ENCODE measurements around the gene ERBIN. TPM values are rescaled to one million over a fixed set of nuclear protein-coding genes. Genes with fewer than 3 reads are reported as not detected.
"Not testable (repeated sequence)": the region's sequence is repeated elsewhere in the genome, so short reads cannot be mapped to it uniquely, and the experiment has no call there.

ERBIN gene
- total RNA-seq (114 TPM), polyA plus RNA-seq (10 to 100 TPM; 21.5 to 58.2 (median 38.8) TPM)

GRCh38 chr5:65926276-65926783, at the start of gene ERBIN:
TSS of gene ERBIN (plus strand) at chr5:65926575. CDS start at chr5:65992719, 66,144 bp downstream.
- peaks cover 12% of the 10 kb centered on the region for H3K36me3 Mint-ChIP-seq
- H3K27ac Mint-ChIP-seq: peak within 1 kb of the TSS; percentile 90 to 95 (median 92)
- peak; percentile 4 to 5 for ATAC-seq (ENCODE audit: low read depth in 2 of 2)
- H3K4me1 Mint-ChIP-seq: peaks cover 22 to 46% (median 29%) of the 10 kb centered on the region in 4 donors
- H3K27me3 Mint-ChIP-seq: no peaks in the 10 kb centered on the region
- H3K4me3 Mint-ChIP-seq: peak within 1 kb of the TSS; percentile 93 to 99 (median 96)
- peak; percentile 69 to 82 (median 73) for DNase-seq
- Histone ChIP-seq H3K27me3 (ENCODE audit: control insufficient read depth, insufficient read depth, low read length) (no peaks in the 10 kb centered on the region), H3K4me3 (ENCODE audit: low read depth, low read length) (peak within 1 kb of the TSS; percentile 100), H3K4me1 (ENCODE audit: control insufficient read depth, insufficient read depth, low read length, poor library complexity, severe bottlenecking) (peaks cover 48% of the 10 kb centered on the region), H3K27ac (ENCODE audit: insufficient read depth, low read length, poor library complexity, severe bottlenecking) (peak within 1 kb of the TSS; percentile 95), H3K9me3 (ENCODE audit: control insufficient read depth in 2 of 2, low read length in 2 of 2) (no peaks in the 10 kb centered on the region), H3K36me3 (ENCODE audit: control insufficient read depth, insufficient read depth, low read length) (no peaks in the 10 kb centered on the region)
- peaks cover 0 to 2% (median 0%) of the 10 kb centered on the region in 7 donors for H3K9me3 Mint-ChIP-seq

- Mint-ChIP-seq H3K4me1 (no peaks in the 10 kb centered on the region), H3K9me3 (peaks cover 0 to 9% (median 2%) of the 10 kb centered on the region in 7 donors), H3K4me3 (no peak overlapping the region), H3K27ac (peak overlapping the region in 1 of 3 donors; percentile 53), H3K36me3 (peaks cover 4% of the 10 kb centered on the region), H3K27me3 (no peaks in the 10 kb centered on the region)
- H3K4me1 ChIP-seq (ENCODE audit: control insufficient read depth, insufficient read depth, low read length, poor library complexity, severe bottlenecking): no peaks in the 10 kb centered on the region
- H3K36me3 ChIP-seq (ENCODE audit: control insufficient read depth, insufficient read depth, low read length): no peaks in the 10 kb centered on the region
- no peaks in the 10 kb centered on the region for H3K9me3 ChIP-seq (ENCODE audit: control insufficient read depth in 2 of 2, low read length in 2 of 2)
- no peak overlapping the region for H3K27ac ChIP-seq (ENCODE audit: insufficient read depth, low read length, poor library complexity, severe bottlenecking)
- no peak overlapping the region for H3K4me3 ChIP-seq (ENCODE audit: low read depth, low read length)
- no peak for DNase-seq
- no peak for ATAC-seq (ENCODE audit: low read depth in 2 of 2)
- H3K27me3 ChIP-seq (ENCODE audit: control insufficient read depth, insufficient read depth, low read length): no peaks in the 10 kb centered on the region
Measured at GRCh38 chr5:65876970-65877369, 49.4 kb upstream of the ERBIN start.

- not testable (repeated sequence) for H3K4me1 Mint-ChIP-seq; H3K9me3 Mint-ChIP-seq; H3K27me3 ChIP-seq (ENCODE audit: control insufficient read depth, insufficient read depth, low read length); H3K9me3 ChIP-seq (ENCODE audit: control insufficient read depth in 2 of 2, low read length in 2 of 2); H3K4me3 ChIP-seq (ENCODE audit: low read depth, low read length); H3K36me3 ChIP-seq (ENCODE audit: control insufficient read depth, insufficient read depth, low read length); H3K36me3 Mint-ChIP-seq; H3K27me3 Mint-ChIP-seq; H3K27ac ChIP-seq (ENCODE audit: insufficient read depth, low read length, poor library complexity, severe bottlenecking); H3K4me3 Mint-ChIP-seq; H3K4me1 ChIP-seq (ENCODE audit: control insufficient read depth, insufficient read depth, low read length, poor library complexity, severe bottlenecking)
- H3K27ac Mint-ChIP-seq: peak overlapping the region in 1 of 3 donors; percentile 38
- DNase-seq (peak in 1 of 3 donors; percentile 10), ATAC-seq (ENCODE audit: low read depth in 2 of 2) (peak; percentile 37 to 53)
Measured at GRCh38 chr5:65879668-65880256, 46.6 kb upstream of the ERBIN start.

- ATAC-seq (ENCODE audit: low read depth in 2 of 2): no peak
- Histone ChIP-seq H3K4me1 (ENCODE audit: control insufficient read depth, insufficient read depth, low read length, poor library complexity, severe bottlenecking) (no peaks in the 10 kb centered on the region), H3K4me3 (ENCODE audit: low read depth, low read length) (no peak overlapping the region), H3K27ac (ENCODE audit: insufficient read depth, low read length, poor library complexity, severe bottlenecking) (no peak overlapping the region), H3K27me3 (ENCODE audit: control insufficient read depth, insufficient read depth, low read length) (no peaks in the 10 kb centered on the region), H3K36me3 (ENCODE audit: control insufficient read depth, insufficient read depth, low read length) (no peaks in the 10 kb centered on the region), H3K9me3 (ENCODE audit: control insufficient read depth in 2 of 2, low read length in 2 of 2) (no peaks in the 10 kb centered on the region)
- H3K27ac Mint-ChIP-seq: no peak overlapping the region
- H3K27me3 Mint-ChIP-seq: no peaks in the 10 kb centered on the region
- H3K36me3 Mint-ChIP-seq: peaks cover 4% of the 10 kb centered on the region
- no peak overlapping the region for H3K4me3 Mint-ChIP-seq
- no peaks in the 10 kb centered on the region for H3K4me1 Mint-ChIP-seq
- peaks cover 1 to 9% (median 2%) of the 10 kb centered on the region in 7 donors for H3K9me3 Mint-ChIP-seq
- no peak for DNase-seq
Measured at GRCh38 chr5:65880496-65881072, 45.8 kb upstream of the ERBIN start.

- Mint-ChIP-seq H3K27me3 (no peaks in the 10 kb centered on the region), H3K4me1 (peaks cover 0 to 7% (median 0%) of the 10 kb centered on the region in 4 donors), H3K4me3 (no peak overlapping the region), H3K9me3 (peaks cover 0 to 5% (median 2%) of the 10 kb centered on the region in 7 donors), H3K27ac (no peak overlapping the region), H3K36me3 (peaks cover 4% of the 10 kb centered on the region)
- ATAC-seq (ENCODE audit: low read depth in 2 of 2) (no peak), DNase-seq (no peak)
- Histone ChIP-seq H3K27me3 (ENCODE audit: control insufficient read depth, insufficient read depth, low read length) (no peaks in the 10 kb centered on the region), H3K36me3 (ENCODE audit: control insufficient read depth, insufficient read depth, low read length) (no peaks in the 10 kb centered on the region), H3K27ac (ENCODE audit: insufficient read depth, low read length, poor library complexity, severe bottlenecking) (no peak overlapping the region), H3K9me3 (ENCODE audit: control insufficient read depth in 2 of 2, low read length in 2 of 2) (no peaks in the 10 kb centered on the region), H3K4me3 (ENCODE audit: low read depth, low read length) (no peak overlapping the region), H3K4me1 (ENCODE audit: control insufficient read depth, insufficient read depth, low read length, poor library complexity, severe bottlenecking) (no peaks in the 10 kb centered on the region)
Measured at GRCh38 chr5:65882278-65882677, 44.1 kb upstream of the ERBIN start.

- Mint-ChIP-seq H3K27me3 (no peaks in the 10 kb centered on the region), H3K36me3 (peaks cover 2% of the 10 kb centered on the region), H3K4me1 (peaks cover 0 to 7% (median 0%) of the 10 kb centered on the region in 4 donors), H3K4me3 (no peak overlapping the region), H3K9me3 (peaks cover 0 to 2% (median 1%) of the 10 kb centered on the region in 7 donors), H3K27ac (no peak overlapping the region)
- no peaks in the 10 kb centered on the region for H3K36me3 ChIP-seq (ENCODE audit: control insufficient read depth, insufficient read depth, low read length)
- DNase-seq (no peak), ATAC-seq (ENCODE audit: low read depth in 2 of 2) (no peak)
- no peaks in the 10 kb centered on the region for H3K27me3 ChIP-seq (ENCODE audit: control insufficient read depth, insufficient read depth, low read length)
- no peak overlapping the region for H3K4me3 ChIP-seq (ENCODE audit: low read depth, low read length)
- H3K4me1 ChIP-seq (ENCODE audit: control insufficient read depth, insufficient read depth, low read length, poor library complexity, severe bottlenecking): no peaks in the 10 kb centered on the region
- no peaks in the 10 kb centered on the region for H3K9me3 ChIP-seq (ENCODE audit: control insufficient read depth in 2 of 2, low read length in 2 of 2)
- no peak overlapping the region for H3K27ac ChIP-seq (ENCODE audit: insufficient read depth, low read length, poor library complexity, severe bottlenecking)
Measured at GRCh38 chr5:65883461-65883860, 42.9 kb upstream of the ERBIN start.

GRCh38 chr5:65886387-65886786, 40.0 kb upstream of the ERBIN start:
- DNase-seq: no peak
- no peak overlapping the region for H3K4me3 Mint-ChIP-seq
- H3K36me3 Mint-ChIP-seq: no peaks in the 10 kb centered on the region
- peaks cover 5% of the 10 kb centered on the region for H3K27me3 Mint-ChIP-seq
- no peak overlapping the region for H3K27ac Mint-ChIP-seq
- Histone ChIP-seq H3K4me1 (ENCODE audit: control insufficient read depth, insufficient read depth, low read length, poor library complexity, severe bottlenecking) (no peaks in the 10 kb centered on the region), H3K4me3 (ENCODE audit: low read depth, low read length) (no peak overlapping the region), H3K36me3 (ENCODE audit: control insufficient read depth, insufficient read depth, low read length) (no peaks in the 10 kb centered on the region), H3K9me3 (ENCODE audit: control insufficient read depth in 2 of 2, low read length in 2 of 2) (no peaks in the 10 kb centered on the region), H3K27ac (ENCODE audit: insufficient read depth, low read length, poor library complexity, severe bottlenecking) (no peak overlapping the region), H3K27me3 (ENCODE audit: control insufficient read depth, insufficient read depth, low read length) (no peaks in the 10 kb centered on the region)
- no peak for ATAC-seq (ENCODE audit: low read depth in 2 of 2)
- H3K4me1 Mint-ChIP-seq: peaks cover 0 to 7% (median 1%) of the 10 kb centered on the region in 4 donors
- peaks cover 0 to 1% (median 0%) of the 10 kb centered on the region in 7 donors for H3K9me3 Mint-ChIP-seq

GRCh38 chr5:65892024-65892423, 34.4 kb upstream of the ERBIN start:
- not testable (repeated sequence) for ATAC-seq (ENCODE audit: low read depth in 2 of 2); H3K4me3 ChIP-seq (ENCODE audit: low read depth, low read length); H3K27ac ChIP-seq (ENCODE audit: insufficient read depth, low read length, poor library complexity, severe bottlenecking); H3K4me3 Mint-ChIP-seq; H3K9me3 Mint-ChIP-seq; H3K36me3 Mint-ChIP-seq; H3K27ac Mint-ChIP-seq; H3K36me3 ChIP-seq (ENCODE audit: control insufficient read depth, insufficient read depth, low read length); H3K27me3 ChIP-seq (ENCODE audit: control insufficient read depth, insufficient read depth, low read length); H3K9me3 ChIP-seq (ENCODE audit: control insufficient read depth in 2 of 2, low read length in 2 of 2); DNase-seq; H3K4me1 ChIP-seq (ENCODE audit: control insufficient read depth, insufficient read depth, low read length, poor library complexity, severe bottlenecking); H3K4me1 Mint-ChIP-seq
- peaks cover 27% of the 10 kb centered on the region for H3K27me3 Mint-ChIP-seq
